ENCODE data around the gene DDX4.

DDX4 gene

DNA sequence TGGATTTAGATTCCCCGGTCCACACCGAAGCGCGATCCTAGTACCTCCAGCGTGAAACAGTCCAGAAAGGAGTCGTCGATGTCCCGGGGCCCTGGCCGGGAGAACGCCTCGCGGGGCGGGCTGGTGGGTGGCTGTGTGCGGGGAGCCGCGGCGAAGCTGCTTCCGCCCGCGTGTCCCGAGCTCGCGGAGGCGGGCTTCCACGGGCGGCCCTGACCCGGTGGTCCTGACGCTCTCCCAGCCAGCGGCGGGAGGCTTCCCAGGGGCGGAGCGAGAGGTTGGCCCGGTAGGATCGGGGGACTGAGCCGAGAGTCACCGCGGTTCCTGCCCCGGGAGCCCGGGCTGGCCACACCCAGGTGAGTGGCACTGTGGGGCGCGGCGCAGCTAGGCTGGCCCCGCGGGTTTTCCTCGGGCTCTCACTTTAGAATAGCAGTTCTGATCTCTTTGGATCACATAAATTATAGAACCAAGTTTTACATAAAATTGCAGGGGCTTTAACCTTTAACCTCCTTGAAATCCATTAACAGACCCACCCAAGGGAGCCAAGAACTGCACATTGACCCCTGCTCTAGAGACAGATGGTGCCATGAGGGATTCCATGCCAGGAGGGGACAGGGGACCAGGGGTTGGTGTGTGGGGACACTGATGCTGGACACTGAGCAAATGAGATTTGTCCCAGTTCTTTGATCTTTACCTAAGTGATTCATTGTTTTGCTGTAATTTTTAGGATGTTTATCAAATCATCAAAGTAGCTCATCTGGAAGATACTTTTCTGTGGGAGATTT lies 84.1 kb downstream of the DDX4 start:
- no peak for DNase-seq (ENCODE audit: low spot score)

DNA sequence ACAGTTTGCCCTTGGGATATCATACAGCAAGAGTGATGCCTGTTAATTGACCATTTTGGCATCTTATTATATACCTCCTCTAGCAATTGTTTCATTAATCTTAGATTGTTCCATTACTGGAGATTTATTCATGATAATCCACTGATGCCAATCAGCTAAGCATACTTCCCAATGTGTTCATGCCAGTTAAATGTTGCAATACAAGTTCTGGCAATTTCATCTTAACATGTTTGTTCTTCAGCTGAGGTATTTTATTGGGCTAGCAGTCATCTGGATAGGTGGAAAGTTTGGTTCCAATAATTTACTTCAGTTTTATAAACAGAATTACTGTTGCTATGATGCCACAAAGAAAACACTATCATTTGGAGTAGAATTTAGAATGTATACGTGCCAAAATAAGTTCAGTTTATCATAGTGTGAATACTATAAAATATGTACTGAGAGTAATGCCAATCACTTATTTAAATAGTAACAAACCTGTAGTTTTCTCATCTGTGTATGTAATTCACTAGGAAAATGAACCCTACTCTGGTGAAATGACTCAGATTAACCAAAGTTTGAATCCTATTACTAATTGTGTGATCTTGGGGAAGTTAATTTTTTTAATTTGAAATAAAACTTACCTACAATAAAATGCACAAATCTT lies 85.4 kb downstream of the DDX4 start:
- DNase-seq (ENCODE audit: low spot score) = no peak

DNA sequence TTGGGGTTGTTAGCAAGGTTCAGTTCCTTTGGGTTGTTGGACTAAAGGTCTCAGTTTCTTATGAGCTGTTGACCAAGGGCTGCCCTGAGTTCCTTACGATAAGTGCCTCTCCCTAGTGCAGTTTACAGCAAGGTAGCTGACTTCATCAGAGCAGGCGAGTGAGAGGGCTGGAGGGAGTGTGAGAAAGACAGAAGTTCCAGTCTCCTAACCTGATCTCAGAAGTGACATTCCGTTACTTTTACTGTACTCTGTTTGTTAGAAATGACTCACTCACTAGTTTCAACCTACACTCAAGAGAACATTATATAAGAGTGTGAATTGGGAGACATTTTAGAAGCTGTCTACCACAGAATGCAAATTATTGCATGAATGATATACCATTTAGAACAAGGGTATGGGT lies 92.1 kb downstream of the DDX4 start:
- DNase-seq (ENCODE audit: low spot score) = no peak

DNA sequence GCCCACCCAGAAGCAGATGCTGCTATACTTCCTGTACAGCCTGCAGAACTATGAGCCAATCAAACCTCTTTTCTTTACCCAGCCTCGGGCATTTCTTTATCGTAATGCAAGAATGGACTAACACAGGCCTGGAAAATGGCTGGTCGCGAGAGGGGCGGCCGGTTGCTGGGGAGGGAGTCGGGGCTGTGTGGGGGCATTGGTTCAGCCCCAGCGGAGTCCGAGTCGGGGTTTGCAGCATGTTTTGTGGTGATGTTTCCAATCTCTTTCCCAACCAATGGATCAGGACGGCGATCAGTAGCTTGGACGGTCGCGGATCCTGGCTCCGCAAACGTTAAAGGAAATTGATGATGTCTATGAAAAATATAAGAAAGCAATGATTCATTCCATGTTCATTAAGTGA lies 94.6 kb downstream of the DDX4 start:
- DNase-seq (ENCODE audit: low spot score) = no peak

DNA sequence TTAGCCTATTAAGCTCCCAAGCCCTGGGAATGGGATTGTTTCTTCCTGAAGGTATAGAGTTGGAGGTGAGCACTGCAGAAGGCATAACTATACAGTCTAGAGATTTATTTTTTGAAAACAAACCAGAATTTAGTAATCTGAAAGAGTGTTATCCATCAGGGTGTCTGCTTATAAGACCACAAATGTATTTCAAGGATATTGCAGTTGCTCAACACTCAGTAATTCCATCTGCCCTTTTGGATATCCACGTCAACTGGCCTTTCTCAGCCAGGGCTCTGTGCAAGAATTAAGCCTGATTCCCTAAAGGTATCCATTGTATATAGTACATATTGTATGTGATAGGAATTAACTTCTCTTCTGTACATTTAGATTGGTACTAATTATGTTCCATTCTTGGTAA lies 98.3 kb downstream of the DDX4 start:
- DNase-seq (ENCODE audit: low spot score) = no peak

DNA sequence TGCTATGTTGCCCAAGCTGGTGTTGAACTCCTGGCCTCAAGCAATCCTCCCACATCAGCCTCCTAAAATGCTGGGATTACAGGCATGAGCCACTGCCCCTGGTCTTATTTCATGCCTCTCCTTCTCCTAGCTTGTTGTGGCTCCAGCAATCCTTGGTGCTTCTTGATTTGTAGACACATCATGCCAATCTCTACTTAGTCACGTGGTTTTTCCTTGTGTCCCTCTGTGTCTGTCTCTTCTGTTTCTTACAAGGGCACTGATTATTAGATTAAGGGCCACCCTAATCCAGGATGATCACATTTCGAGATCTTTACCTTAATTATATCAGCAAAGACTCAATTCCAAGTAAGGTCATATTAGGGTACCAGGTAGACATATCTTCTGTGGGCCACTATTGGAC lies 104.1 kb downstream of the DDX4 start:
- DNase-seq (ENCODE audit: low spot score) = no peak

DNA sequence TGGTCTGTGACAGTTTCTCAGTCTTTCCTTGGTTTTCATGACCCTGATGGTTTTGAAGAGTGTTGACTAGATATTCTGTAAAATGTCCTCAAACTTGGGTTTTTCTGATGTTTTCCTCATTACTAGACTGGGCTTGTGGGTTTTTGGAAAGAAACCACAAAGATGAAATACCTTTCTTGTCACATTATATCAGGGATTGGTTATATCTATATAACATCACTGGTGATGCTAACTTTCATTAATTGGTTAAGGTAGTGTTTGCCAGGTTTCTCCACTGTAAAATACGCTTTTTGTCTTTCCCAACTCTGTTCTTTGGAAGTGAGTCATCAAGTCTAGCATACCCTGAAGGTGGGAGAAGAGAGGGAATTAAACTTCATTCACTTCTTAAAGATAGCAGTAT lies 110.0 kb downstream of the DDX4 start:
- no peak for DNase-seq (ENCODE audit: low spot score)

DNA sequence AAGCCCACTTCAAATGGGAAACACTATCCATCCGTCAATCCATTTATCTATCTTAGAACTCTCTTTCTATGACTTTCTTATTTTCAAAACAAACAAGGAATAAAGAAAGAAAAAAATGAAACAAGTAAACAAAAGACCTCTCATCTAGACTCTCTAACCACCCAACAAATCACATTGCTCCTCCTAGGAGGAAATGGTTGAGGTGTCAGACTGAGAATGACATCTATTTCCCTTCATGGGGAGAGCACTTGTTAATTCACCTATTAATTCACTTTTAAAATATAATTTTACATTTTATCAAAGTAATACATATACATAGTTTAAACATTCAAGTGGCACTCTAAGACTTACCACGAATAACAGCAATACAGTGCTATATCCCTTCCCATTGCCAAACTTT lies 110.9 kb downstream of the DDX4 start:
- no peak for DNase-seq (ENCODE audit: low spot score)

DNA sequence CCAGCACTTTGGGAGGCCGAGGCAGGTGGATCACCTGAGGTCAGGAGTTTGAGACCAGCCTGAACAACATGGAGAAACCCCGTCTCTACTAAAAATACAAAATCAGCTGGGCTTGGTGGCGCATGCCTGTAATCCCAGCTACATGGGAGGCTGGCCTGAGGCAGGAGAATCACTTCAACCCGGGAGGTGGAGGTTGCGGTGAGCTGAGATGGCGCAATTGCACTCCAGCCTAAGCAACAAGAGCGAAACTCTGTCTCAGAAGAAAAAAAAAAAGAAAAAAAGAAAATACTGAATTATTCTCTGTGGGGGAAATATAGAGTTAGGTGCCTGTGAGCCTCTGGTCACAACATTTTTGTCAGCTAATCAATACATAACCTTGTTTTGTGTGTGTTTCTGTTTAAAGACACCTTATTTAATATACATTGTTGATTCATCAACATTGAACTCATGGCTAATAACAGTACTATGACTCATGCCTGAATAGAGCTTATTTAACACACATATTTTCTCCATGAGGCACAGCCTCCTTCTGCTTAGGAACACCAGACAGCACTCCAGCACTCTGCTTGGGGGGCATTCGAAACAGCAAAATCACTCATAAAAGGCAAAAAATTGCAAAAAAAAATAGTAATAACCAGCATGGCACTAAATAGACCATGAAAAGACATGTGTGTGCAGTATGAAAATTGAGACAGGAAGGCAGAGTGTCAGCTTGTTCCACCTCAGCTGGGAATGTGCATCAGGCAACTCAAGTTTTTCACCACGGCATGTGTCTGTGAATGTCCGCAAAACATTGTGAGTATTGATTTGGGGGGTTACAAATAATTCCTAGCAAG lies 113.2 kb downstream of the DDX4 start, which contains the start of gene IL31RA:
Gene IL31RA (plus strand): TSS at position 519 of the 836 bp plus-strand sequence. CDS start 214 bp downstream, at position 733.
- no peak for DNase-seq (ENCODE audit: low spot score)

DNA sequence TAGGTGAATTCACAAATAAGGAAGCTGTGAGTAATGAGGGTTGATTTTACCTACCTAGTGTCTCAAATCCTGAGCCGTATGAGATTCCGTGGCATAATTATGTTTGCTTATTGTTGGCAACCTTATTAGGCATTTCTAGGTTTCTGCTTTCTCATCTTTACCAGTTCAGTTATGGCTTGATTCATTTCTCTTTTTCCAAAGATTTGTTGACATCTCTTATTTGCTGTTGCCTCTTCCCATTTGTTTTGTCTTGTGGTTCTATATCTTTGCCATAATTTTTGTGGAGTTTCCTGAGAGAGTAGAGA lies 113.8 kb downstream of the DDX4 start:
- DNase-seq (ENCODE audit: low spot score) = no peak

DNA sequence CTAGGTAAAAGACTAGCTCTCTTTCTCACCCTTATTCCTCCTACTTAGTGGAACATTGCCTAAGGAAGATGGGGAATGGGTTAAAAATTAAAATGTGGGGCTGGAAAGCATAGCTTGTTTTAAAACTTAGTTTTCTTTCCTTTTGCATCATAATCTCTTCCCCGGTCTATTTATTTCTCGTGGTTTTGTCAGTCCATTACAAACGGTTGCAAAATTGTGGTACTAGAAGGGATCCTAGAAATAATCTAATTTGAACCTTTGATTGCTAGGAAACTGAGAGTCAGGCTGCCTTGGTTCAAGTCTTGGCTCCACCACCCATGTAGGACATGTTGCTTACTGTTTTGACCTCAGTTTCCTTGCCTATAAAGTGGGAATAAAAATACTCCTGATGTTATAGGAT lies 114.6 kb downstream of the DDX4 start:
- DNase-seq (ENCODE audit: low spot score) = no peak

DNA sequence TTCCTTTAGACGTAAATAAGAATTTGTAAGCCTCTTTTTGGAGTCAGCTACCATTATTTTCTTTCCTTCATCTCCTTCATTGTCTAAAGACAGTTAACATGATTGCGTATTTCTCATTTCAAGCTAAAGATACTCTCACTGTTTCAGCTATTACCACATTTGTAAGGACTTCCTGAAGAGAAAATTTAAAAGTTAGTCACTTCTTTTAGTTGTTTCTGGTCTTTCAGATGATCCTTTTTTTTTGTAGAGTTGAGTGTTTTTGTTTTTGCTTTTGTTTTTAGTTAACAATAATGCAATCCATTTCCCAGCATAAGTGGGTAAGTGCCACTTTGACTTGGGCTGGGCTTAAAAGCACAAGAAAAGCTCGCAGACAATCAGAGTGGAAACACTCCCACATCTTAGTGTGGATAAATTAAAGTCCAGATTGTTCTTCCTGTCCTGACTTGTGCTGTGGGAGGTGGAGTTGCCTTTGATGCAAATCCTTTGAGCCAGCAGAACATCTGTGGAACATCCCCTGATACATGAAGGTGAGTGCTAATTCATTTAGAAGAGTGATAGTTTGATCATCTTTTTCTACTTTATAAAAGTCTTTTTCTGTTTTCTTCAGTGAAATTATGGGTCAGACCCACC lies 115.3 kb downstream of the DDX4 start:
- DNase-seq (ENCODE audit: low spot score) = no peak

DNA sequence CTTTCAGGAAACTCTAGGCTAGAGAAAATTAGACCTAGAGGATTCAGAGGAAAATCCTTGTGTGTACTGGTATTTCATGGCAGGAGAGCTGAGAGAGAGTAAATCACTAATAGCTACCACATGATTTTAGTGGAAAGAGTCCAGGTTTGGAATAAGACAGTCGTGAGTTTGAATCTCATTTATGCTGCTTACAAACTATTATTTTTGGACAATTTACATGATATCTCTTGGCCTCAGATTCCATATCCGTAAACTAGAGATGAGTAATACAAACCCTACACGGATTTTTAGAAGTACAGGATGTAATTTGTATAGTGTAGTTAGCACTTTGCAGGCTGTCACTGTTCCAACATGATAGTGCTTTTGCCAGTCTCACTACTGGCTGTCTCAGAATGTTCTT lies 116.0 kb downstream of the DDX4 start:
- DNase-seq (ENCODE audit: low spot score) = no peak

DNA sequence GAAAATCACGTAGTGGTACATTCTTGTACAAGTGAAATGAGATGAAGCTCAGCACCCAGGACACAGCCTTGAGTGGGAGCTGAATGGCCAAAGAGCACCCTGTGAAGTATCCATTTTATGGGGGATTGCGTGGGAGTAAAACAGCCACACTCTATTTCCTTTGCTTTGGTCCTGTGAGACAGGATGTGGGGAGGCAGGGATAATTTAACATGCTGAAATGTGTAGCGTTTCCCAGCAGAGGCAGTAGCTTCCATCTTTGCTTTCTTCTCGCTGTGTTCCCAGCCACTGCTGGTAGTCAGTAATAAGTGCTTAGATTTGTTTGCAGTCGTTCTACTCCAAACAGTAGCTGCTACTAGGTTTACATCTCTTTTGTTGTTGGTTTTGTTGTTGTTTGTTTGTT lies 117.6 kb downstream of the DDX4 start:
- no peak for DNase-seq (ENCODE audit: low spot score)

DNA sequence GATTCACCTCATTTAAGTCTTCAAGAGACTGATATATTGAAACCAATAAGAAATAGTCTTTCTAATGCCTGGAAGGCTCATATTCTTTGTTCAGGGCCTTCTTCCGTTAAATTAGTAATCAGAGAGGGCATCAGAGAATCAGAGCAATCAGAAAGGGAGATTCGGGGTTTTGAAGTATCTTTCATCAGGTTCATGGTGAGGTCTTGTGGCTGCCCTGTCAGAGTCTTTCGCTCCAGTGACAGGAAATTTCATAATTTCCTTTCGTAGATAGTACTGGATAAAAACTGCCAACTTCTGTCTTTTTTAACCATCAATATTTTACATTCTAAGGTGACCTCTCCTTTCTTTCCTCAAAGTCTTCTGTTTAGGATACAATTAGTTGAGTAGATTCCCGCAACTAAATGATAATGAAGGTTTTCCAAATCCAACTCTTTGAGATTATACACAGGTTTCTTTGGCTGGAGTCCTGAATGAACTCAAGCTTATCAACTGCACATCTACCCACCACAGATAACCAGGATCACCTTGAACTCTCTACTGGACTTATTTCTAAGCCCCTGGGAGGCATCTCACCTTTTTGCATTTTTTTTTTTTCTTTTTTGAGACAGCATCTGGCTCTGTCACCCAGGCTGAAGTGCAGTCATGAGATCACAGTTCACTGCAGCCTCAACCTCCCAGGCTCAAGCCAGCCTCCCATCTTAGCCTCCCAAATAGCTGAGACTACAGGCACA lies 118.8 kb downstream of the DDX4 start:
- no peak for DNase-seq (ENCODE audit: low spot score)

DNA sequence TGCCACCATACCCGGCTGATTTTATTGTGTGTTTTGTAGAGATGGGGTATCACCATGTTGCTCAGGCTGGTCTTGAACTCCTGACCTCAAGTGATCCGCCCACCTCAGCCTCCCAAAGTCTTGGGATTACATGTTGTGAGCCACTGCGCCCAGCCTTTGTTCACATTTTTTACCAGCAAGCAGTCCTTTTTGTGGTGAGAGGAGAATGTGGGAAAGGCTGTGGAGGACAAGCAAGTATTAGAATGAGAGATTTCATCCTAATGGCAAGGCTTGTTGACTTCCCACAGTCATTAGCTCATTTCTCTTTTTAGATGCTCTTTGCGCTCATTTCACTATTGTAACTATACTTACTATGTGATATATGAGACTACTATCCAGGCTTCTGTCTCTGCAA lies 119.4 kb downstream of the DDX4 start:
- DNase-seq (ENCODE audit: low spot score) = no peak

DNA sequence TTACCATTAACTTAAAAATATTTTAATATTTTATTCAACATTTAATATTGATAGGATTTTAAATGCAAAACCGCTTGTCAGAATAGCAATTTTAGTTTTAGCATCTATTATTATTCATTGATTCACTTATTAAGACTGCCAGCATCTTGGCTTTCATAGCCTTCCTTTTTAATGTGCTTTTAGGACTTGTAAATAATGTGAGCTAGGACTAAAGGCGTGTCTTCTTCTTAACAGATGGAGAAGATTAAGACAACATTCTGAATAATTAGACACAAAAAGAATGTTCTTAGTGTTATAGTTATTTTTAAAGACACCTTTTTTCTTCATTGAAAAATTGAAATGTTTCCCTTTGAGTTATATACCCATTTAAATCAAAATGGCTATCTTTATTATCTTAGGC lies 120.2 kb downstream of the DDX4 start:
- DNase-seq (ENCODE audit: low spot score) = no peak

DNA sequence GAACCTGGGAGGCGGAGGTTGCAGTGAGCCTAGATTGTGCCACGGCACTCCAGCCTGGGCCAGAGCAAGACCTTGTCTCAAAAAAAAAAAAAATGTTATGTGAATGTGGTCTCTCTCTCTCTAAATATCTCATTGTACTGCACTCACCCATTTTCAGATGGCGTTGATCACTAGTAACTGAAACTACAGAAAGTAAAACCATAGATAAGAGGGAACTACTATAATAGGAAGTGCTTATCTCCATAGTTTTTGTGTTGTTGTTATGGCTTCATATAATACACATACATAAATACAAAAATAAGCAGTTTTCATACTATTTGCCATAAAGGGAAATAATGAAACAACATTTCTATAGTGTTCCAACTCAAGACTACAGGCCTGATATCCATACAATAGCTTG lies 122.4 kb downstream of the DDX4 start:
- no peak for DNase-seq (ENCODE audit: low spot score)

DNA sequence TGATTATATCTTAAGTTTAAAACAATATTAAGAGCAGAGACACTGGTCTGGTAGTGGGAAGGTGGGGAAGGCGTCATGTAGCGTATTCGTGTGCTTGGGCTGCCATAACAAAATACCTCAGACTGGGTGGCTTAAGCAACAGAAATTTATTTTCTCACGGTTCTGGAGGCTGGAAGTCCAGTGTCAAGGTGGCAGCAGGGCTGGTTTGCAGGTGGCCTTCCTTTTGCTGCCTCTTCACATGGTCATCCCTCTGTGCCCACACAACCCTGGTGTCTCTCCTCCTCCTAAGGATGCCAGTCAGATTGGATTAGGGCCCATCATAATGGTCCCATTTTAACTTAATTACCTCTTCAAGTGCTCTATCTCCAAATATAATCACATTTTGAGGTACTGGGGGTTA lies 122.8 kb downstream of the DDX4 start:
- no peak for DNase-seq (ENCODE audit: low spot score)

DNA sequence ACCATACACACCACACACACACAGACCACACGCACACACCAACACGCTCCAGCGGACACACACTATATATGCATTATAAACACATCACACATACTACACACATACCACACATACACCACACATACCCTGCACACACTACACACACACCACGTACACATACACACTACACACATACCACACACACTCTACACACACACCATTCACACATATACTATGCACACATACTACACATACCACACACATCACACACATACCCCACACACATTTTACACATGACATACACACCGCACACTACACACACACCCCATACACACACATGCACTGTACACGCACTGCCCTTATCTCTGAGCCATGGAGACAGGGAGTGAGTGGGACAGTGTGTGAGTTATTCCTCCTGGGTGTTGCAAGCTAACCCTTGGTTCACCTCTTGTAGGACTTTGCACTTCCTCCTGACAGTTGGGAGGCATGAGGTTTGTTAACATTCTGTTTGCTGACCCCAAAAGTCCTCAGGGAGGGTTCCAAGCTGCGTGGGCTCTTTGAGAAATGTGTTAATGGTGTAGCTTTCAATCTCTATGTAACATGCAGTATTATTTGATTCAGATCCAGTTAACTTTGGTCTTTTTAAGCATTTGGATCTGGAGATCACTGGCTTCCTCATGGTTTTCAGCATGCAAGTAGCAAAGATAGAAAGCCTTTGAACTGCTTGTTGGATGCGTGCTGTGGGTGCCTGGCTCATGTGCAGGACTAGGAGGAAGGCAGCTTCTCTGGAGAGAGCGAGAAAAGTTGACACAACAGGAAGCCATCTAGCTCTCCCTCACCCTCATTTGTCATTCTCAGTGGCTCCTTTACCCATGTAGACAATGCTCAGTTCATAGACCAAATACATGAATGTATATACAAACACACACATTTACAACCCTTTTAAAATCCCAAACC lies 127.0 kb downstream of the DDX4 start:
- no peak for DNase-seq (ENCODE audit: low spot score)

DNA sequence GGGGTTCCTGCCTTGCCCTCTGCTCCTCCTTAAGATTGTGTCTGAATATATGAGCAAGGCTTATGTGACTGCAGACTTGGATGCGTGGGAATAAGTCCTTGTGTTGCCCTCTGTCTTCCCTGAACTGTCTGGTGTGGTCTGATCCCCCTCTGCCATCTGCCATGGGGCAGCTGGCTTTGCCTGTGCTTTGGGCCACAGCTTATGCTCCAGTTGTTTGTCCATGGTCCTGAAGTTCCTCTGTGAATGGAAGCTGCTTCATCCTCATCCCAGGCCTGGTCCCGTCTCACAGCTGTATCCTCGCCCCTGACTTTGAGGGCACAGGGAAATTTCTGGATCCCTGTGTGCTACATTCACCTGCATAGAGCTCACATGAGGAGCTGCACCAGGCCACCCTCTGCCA lies 128.0 kb downstream of the DDX4 start:
- DNase-seq (ENCODE audit: low spot score) = no peak
